ENCODE results near the gene LPP. TPM values are rescaled to one million over a fixed set of nuclear protein-coding genes. Genes with fewer than 3 reads are reported as not detected.

The LPP gene
- polyA plus RNA-seq, 1 donor (not counting 4 experiments of a cell fraction or from before 2014, with no cell fraction given) = 16.0 TPM

GRCh38 chr3:188671971-188672370 lies 518.0 kb downstream of the LPP start:
- Histone ChIP-seq H3K9me3 (ENCODE audit: control insufficient read depth, low read depth, low read length) (no peaks in the 10 kb centered on the region), H3K4me2 (ENCODE audit: control insufficient read depth, extremely low read depth, insufficient read depth, low read depth, low read length) (peak overlapping the region; percentile 90), H3K9ac (ENCODE audit: control insufficient read depth, extremely low read depth, insufficient read depth, low read length) (peak overlapping the region; percentile 68), H3K4me3 (ENCODE audit: control insufficient read depth in 2 of 3, extremely low read depth in 1 of 3, insufficient read depth in 2 of 3, low read depth in 1 of 3, low read length in 3 of 3) (peak overlapping the region in 2 of 3 experiments; percentile 57 to 62), H4K20me1 (ENCODE audit: control insufficient read depth, extremely low read depth, insufficient read depth, low read length) (no peaks in the 10 kb centered on the region), H3K36me3 (ENCODE audit: control insufficient read depth in 2 of 2, extremely low read depth in 1 of 2, insufficient read depth in 2 of 2, low read length in 2 of 2) (no peaks in the 10 kb centered on the region), H3K27me3 (ENCODE audit: control insufficient read depth, extremely low read depth, insufficient read depth, low read length) (no peaks in the 10 kb centered on the region), H2AFZ (ENCODE audit: control insufficient read depth, low read length) (peak overlapping the region; percentile 64), H3K4me1 (ENCODE audit: control insufficient read depth, extremely low read depth, insufficient read depth, low read length) (peaks cover 39% of the 10 kb centered on the region), H3K79me2 (ENCODE audit: control insufficient read depth, insufficient read depth, low read length) (no peaks in the 10 kb centered on the region), H3K9me1 (ENCODE audit: control insufficient read depth, extremely low read depth, insufficient read depth, low read length) (no peaks in the 10 kb centered on the region), H3K27ac (ENCODE audit: control insufficient read depth, insufficient read depth, low read length) (peak overlapping the region; percentile 88)
- FAIRE-seq (peak; percentile 89), DNase-seq (ENCODE audit: low read depth, low spot score) (no peak)
- TF ChIP-seq EZH2 (IDR thresholded peaks at IDR 0.05; ENCODE audit: low read length) (no peak), CTCF (optimal IDR thresholded peaks at IDR 0.05 in 1 of 3, IDR thresholded peaks at IDR 0.05 in 1 of 3, conservative IDR thresholded peaks at IDR 0.05 in 1 of 3; ENCODE audit: extremely low read depth in 1 of 3, insufficient read depth in 2 of 3, low read length in 3 of 3) (no peak)
- dilution Hi-C loops (cut with MboI; ENCODE audit: extremely low pct_ligation_motif_present, low sequenced_read_pairs) = no loop called here

DNA sequence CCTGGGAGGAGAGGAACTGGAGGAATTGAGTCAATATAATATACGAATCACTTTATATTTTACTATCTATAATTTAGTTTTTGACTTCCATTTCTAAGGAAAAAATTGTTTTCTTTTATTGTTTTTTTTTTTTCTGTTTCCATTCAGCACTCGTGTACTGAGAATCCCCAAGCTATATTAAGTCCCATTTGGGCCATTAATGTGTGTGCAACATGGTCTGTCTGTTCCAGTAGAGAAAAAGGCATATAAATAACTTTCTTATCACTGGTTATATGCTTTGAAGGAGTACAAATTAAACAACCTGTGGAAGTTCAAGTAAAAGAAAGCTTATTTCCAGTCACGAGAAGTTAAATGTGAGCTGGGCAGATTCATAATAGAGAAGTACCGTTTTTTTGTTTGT lies 518.9 kb downstream of the LPP start:
- no peak for FAIRE-seq
- Histone ChIP-seq H3K79me2 (ENCODE audit: control insufficient read depth, insufficient read depth, low read length) (no peaks in the 10 kb centered on the region), H3K9me1 (ENCODE audit: control insufficient read depth, extremely low read depth, insufficient read depth, low read length) (no peaks in the 10 kb centered on the region), H2AFZ (ENCODE audit: control insufficient read depth, low read length) (no peak overlapping the region), H3K9ac (ENCODE audit: control insufficient read depth, extremely low read depth, insufficient read depth, low read length) (peak overlapping the region; percentile 68), H3K4me2 (ENCODE audit: control insufficient read depth, extremely low read depth, insufficient read depth, low read depth, low read length) (peak overlapping the region; percentile 90), H4K20me1 (ENCODE audit: control insufficient read depth, extremely low read depth, insufficient read depth, low read length) (no peaks in the 10 kb centered on the region), H3K27ac (ENCODE audit: control insufficient read depth, insufficient read depth, low read length) (peak overlapping the region; percentile 88), H3K4me3 (ENCODE audit: control insufficient read depth in 2 of 3, extremely low read depth in 1 of 3, insufficient read depth in 2 of 3, low read depth in 1 of 3, low read length in 3 of 3) (peak overlapping the region in 1 of 3 experiments; percentile 62), H3K4me1 (ENCODE audit: control insufficient read depth, extremely low read depth, insufficient read depth, low read length) (peaks cover 39% of the 10 kb centered on the region), H3K9me3 (ENCODE audit: control insufficient read depth, low read depth, low read length) (no peaks in the 10 kb centered on the region), H3K36me3 (ENCODE audit: control insufficient read depth in 2 of 2, extremely low read depth in 1 of 2, insufficient read depth in 2 of 2, low read length in 2 of 2) (no peaks in the 10 kb centered on the region), H3K27me3 (ENCODE audit: control insufficient read depth, extremely low read depth, insufficient read depth, low read length) (no peaks in the 10 kb centered on the region)
- dilution Hi-C loops (cut with MboI; ENCODE audit: extremely low pct_ligation_motif_present, low sequenced_read_pairs) = no loop called here
- TF ChIP-seq CTCF (optimal IDR thresholded peaks at IDR 0.05 in 1 of 3, IDR thresholded peaks at IDR 0.05 in 1 of 3, conservative IDR thresholded peaks at IDR 0.05 in 1 of 3; ENCODE audit: extremely low read depth in 1 of 3, insufficient read depth in 2 of 3, low read length in 3 of 3) (no peak), EZH2 (IDR thresholded peaks at IDR 0.05; ENCODE audit: low read length) (no peak)
- no peak for DNase-seq (ENCODE audit: low read depth, low spot score)

Data from keratinocyte (primary cell).